NCI-H446 (cell line): ENCODE data around the gene GP1BA.

Source experiments
- DNase-seq, 2 experiments: peaks; one replicate each; lab custom pipeline; 2025; lab: John Stamatoyannopoulos, UW

The GP1BA gene

DNA sequence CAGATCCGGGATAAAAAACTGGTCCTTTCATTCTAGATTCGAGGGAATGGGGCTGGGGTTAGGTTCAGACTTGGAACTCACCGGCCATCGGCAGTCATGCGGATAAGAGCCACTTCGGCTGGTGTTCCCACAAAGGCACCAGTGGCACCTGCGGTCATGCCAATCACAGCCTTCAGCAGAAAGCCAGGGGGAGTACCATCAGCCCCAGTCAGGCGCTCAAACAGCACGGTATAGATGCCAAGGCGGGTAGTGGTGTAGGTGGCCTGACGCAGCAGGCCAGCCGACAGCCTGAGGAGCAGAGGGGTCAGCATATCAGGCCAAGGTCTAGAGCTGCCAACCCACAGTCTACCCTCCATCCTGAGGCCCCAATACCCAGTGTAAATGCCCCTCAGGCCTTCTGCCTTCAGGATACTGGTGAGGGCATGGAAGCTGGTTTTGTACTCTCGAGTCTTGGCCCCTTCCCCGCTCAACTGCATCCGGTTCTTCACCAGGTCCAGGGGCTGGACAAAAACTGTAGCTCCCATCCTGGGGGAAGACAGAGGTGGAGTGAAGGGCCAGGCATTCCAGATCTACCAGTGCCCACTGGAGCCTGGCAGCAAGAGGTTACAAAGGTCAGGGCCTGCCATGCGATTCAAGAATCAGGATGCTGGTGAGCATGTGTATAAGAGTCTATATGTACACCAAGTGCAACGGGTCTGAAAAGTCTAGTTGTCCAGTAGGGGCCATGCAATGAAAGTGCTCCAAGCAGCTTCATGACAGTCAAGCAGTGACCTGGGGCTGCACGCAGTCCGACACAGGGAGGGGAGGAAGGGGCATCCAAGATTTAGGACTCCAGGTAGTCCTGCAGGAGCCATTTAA, 6.8 kb downstream of the GP1BA start:
- no peak for DNase-seq

DNA sequence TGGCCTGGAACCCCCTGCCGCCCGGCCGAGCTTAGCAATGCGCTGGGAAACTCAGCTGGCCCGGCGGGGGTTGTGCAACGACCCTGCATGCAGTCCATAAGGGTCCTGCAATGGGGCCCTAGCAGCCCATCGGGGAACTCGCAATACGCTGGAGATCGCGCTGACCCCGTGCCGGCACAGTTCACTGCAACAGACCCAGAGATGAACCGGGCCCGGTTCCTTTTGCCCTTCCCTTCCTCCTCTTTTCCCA, 7.4 kb downstream of the GP1BA start:
- DNase-seq = no peak

DNA sequence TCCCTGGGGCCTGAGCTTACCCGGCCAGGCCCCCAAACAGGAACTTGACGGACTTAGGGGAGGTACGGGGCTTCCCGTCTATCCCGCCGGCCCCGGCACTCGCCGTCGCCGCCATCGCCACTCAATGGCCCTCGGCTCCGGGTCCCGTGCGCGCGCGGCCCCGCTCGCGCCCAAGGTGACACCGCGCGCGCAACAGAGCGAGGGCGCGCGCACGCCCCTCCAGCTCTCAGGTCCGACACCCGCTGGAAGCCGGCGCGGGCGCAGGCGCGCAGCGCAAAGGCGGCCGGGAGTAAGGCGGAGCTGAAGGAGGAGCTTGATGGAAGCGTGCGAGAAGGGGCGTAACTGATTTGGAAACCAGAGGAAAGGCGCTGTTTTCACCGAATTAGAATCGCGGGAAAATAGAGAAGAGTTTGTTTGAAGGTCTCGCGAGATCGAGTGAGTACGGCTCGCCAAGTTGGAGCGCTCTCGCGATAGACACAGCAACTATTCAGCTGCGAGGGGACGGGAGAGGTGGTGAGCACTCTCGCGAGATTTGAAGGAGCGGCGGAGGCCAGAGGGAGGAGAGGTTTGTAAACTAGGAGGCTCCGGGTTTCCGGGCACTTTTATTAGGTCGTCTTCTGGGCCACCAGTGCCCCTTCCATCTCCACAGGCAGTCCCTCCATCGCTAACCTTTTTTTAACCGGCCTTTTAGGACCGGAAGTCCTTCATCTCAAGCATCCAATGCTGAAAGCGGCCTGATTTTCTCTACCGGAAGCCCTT, 7.9 kb downstream of the GP1BA start, which contains the start of the genes RNF167 and SLC25A11:
TSS of gene RNF167 (plus strand) at position 473 of the 759 bp plus-strand sequence. CDS start 642 bp downstream, outside the sequence.
TSS of gene SLC25A11 (minus strand) at position 251 of the 759 bp plus-strand sequence. CDS start at position 115, 136 bp downstream.
- peak; percentile 99 for DNase-seq

DNA sequence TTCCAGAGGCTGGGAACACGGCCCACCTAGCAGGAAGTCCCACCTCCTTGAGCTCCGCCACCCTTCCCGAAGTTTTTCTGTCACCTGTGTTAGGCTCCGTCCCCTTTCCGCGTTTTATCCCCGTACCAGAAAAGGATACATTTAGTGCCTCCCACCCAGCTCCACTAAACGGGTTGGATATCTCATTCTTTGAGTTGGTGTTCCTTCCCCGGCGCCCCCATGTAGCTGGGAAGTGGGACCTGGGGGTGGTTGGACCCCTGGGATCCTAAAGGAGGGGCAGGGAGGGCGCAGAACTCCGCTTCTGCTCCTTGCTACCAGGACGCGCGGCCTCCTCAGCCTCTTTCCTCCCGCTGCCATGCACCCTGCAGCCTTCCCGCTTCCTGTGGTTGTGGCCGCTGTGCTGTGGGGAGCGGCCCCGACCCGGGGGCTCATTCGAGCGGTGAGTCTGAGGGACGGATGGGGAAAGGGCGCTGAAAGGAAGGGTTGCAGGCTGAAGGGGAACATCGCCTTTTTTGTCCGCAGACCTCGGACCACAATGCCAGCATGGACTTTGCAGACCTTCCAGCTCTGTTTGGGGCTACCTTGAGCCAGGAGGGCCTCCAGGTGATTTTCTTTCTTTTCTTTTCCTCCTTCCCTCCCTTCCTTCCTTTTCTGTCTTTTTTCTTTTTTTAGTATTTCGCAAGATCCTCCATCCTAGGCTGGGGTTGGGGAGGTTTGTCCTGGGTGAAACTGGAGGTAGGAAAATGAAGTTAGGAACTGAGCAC, 8.7 kb downstream of the GP1BA start:
- DNase-seq = no peak

DNA sequence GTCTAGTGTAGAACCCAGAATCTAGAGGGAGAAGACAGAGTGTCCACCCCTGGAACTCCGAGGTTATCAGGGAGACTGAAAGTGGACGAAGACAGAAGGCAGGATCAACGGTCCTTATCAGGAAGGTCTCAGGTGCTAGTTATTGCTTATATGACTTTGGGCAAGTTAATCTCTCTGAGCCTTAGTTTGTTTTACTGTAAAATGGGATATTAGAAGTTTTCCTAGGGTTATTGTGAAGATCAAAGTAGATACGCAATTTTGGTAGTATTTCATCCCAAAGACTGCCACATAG, 9.2 kb downstream of the GP1BA start:
- DNase-seq = no peak

DNA sequence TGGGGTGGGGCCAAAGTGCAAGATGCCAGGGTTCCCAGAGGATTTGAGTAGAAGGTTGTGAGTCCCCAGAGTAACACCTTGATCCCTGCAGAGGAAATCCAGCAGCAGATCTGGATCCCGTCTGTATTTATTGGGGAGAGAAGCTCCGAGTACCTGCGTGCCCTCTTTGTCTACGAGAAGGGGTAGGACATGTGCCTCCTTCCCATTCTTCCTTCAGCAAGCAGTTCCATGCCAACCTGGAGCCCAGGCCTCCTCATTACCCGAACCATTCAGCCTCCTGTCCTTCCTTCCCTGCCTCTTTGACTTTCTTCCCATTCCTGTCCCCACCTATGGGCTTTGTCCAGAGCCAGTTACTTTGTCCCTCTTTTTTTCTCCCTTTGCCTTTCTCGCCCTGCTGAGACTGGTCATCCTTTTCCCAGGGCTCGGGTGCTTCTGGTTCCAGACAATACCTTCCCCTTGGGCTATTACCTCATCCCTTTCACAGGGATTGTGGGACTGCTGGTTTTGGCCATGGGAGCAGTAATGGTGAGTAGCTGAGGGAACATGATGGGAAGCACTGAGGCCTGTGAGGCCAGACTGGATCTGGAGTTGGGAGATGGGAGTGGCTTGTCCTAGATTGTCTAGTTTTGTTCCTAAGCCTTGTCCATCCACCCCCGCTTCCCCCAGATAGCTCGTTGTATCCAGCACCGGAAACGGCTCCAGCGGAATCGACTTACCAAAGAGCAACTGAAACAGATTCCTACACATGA, 10.9 kb downstream of the GP1BA start:
- no peak for DNase-seq

DNA sequence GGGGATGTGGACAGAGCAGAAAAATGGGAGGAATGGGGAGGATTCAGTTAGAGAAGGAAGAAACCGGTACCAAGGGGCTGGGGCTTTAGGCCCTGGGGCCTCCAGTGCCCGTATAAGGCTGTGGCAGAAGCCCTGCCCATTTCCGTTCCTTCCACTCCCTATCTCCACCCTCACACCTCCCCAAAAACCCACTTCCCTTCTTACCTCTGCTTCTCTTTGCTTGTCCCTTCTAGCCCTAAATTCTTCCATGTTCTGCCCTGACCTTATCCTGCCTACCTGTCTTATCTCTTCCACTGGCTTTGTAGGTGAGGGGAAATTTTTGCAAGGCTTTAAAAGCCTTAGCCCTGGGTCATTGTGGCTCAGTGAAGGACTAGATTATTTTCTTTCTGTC, 12.1 kb downstream of the GP1BA start:
- DNase-seq = no peak

DNA sequence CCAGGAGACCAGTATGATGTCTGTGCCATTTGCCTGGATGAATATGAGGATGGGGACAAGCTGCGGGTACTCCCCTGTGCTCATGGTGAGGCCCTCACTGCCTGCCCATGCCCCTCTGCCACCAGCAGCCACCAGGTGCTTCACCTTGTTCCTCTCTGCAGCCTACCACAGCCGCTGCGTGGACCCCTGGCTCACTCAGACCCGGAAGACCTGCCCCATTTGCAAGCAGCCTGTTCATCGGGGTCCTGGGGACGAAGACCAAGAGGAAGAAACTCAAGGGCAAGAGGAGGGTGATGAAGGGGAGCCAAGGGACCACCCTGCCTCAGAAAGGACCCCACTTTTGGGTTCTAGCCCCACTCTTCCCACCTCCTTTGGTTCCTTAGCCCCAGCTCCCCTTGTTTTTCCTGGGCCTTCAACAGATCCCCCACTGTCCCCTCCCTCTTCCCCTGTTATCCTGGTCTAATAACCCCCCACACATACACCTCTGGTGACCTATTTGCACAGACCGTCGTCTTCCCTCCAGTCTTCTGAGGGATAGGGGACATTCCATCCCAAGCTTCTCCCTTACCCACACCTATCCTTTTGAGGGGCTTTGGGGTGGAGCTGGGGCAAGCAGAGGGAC, 12.6 kb downstream of the GP1BA start:
- DNase-seq = no peak

DNA sequence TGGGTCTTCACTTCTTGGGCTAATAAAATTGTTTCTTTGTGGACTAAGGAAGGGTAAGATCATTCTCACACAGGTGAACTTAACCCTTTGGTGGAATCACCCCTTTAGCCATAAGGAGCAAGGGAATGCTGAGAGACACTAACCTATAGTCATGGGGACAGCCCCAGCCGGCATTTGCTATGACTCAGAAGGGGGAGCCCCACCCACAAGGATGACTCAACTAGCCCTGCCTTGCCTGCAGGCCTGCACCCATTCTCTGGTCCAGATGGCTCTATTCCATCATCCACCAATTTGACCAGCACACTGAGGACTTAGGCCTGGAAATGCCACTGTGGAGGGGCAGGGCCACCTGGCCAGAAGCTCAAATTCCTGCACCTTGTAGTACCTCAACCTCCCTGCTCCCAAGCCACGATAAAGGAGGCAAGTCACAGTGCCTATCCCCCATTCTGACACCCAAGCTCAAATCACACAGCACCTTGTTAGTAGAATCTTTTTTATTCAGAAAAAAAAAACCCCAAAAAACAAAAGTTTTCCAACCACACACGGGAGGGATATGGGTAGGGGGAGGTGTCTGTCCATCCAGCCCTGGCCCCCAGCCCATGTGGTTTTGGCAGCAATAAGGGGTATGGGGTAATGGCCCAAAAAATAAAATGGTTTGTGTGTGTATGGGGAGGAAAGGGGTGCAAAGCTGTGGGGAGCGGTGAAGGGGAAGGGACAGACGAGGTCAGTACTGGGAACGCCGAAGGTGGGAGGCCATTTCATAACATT, 13.3 kb downstream of the GP1BA start:
- peak in 1 of 2 experiments; percentile 44 for DNase-seq

DNA sequence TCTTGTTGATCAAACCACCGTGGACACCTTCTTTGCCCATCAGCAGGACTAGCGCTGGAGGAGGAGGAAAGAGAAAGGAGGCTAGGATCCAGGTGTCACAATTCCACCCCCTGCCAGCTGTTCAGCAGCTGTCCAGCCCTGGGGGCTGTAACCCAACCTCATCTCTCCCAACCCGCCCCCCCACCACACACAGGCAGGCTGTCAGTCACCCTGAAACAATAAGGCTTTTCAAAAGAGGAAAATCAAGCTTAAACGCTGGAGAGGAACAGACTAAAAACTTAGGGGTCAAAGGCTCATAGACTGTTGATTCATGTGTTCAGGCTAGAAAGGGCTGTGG, 13.8 kb downstream of the GP1BA start:
- DNase-seq = no peak

DNA sequence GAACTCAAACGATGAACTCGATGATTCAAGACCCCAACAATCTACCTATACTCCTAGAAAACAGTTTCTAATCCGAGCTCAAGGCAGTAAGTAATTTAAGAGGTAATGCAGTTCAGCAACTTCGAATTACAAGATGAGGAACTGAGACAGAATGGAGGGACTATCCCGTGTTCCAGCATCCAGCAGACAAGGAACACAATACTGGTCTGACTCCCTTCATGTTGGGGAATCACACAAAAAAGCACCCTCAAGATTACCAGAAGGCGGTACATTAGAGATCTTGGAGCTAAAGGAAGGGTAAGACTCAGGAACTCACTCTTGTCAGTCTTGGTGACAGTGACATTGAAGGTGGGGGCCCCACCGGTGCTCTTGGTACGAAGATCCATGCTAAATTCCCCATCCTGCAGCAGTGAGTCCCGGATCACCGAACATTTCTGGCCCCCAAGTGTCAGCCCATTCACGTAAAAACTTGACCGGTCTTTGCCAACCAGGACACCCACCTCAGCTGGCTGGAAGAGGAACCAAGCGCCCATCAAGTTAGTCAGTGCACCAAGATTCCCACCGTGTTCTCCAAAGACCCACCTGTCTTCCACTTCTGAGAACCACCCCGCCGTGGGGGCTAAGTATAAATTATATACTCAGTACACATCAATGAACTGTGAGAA, 14.4 kb downstream of the GP1BA start:
- DNase-seq = no peak

DNA sequence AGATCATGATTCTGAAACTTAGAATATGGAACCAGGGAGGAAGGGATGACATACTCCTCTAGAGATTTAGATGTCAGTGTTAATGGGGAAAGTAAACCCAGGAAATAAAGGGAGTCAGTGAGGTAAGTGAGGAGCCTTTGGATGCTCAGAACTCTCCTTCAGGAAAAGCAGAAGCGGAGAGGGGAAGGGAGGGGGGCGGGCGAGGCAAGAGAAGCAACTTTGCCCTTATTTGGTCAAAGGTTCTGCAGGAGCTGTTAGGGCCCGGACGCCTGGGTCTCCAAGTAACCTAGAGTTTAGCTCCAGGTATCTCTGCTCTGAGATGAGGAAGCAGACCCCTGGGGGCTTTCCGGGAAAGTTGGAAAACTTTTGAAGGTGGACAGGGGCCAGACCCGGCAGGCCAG, 14.9 kb downstream of the GP1BA start:
- DNase-seq = no peak

DNA sequence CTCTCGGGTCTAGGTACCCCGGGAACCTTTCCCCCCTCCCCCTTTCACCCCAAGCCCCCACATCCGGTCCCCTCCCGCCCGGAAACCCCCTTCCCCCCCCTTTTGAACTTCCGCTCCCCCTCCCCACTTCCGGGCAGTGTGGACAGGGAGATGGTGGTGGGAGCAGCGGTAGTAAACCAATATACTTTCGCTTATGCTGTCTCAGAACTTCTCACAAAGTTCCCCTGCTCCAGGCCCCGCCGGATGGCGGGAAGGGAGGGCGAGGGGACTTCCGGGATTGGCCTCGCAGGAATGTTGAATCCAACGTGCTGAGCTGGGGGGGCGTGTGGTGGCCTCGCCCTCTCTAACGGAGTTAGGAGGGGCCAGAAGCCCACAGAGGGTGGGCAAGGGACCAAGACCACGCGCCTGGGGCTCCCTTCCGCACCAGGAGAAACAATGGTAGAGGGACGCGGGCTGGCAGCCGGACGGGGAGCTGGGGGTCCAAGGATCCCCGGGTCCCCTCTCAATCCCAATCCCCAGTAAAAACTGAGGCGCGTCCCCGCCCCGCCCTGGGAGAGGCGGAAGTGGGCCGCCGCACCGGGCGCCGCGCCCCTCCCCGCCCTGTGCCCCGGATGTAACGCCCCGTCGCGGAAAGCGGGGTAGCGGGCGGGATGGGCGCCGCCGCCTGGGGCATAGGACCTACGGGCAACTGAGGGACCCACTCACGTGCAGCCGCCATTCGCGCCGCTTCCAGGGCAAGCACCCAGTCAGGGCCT, 15.5 kb downstream of the GP1BA start:
- DNase-seq = peak in 1 of 2 experiments; percentile 49

DNA sequence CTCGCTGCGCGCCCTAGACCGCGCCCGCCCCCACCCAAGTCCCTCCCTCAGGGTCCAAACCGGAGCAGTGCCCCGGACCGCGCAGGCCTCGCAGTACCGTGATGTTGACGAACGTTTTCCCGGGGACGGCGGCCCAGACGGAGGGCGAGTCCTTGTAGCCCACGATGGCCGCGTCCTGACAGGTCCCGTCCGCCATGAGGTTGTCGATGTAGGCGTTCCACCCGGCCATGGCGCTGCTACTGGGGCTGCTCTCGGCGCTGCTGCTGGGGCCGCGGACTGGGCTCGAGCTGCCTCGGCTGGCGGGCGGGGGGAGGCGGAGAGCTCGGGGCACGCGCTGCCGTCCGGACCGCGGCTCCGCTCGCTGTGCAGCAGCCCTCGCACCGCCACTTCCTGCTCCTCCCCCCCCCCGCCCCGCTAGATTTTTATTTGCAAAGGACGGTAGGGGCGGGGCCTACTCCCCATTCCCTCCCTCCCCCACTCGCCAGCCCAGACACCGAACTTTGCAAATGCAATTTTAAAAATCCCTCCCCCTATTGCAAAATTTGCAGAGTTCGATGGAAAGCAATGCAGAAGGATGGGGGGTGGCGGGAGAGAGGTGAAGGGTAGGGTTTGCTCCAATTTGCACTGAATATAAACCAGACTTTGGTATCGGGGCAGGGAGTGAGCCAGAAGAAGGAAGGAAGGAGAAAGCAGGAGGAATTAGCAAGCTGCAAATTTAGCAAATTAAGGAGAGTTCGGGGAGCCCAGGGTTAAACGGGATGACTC, 16.3 kb downstream of the GP1BA start, which contains the start of gene PFN1:
TSS of gene PFN1 (minus strand) at position 365 of the 765 bp plus-strand sequence. CDS start at position 229, 136 bp downstream.
- DNase-seq = peak; percentile 82 to 83

DNA sequence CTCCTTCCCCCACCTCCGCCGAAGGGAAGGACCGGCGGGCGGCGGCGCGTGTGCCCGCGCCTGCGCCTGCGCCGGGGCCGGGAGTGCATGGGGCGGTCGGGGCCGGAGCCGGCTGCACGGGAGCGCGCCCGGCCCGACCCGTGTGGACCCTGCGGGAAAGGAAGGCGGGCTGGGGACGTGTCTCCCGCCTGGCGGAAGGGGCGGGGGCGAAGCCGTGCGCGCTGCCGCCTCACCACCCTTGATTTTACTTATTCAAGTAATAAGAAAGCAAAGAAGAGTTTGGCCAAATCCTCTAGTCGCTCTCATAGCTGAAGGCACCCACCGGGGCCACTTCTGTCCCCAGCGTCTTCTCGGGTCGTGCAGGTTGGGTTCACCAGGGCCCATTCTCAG, 16.8 kb downstream of the GP1BA start:
- peak; percentile 83 to 89 for DNase-seq

DNA sequence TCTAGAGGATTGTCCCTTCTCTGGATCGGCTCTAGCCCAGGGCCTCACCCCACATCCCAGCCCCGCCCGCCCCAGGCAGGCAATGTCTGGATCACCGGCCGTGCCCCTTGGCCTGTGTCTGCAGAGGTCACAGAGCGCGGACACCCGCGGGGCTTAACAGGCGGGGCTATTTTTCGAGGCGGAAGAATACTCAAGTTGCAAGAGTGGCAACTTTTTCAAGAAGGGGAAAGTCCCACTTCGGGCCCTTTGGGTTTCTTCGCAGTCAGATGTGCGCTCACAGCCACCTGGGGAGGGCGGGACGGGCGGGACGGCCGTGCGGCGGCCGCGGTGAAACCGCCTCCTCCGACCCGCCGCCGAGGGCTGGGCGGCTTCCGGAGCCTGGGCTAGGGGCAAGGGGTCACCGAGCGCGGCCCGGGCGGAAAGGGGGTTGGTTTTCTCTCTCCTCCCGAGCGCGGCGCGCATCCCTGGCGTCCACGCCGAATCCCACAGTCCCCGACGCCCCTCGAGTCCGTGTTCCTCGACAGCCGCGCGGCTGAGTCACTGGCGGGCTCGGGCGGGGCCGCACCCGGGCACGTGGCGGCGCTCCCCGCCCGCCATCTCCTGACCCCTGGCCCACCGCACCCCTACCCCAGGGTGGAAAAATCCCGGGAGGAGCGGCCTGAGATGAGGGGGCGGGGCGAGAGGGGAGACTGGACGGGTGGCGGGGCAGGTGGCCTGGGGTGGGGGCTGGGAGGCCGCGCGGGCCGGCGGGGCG, 17.4 kb downstream of the GP1BA start:
- DNase-seq = peak in 1 of 2 experiments; percentile 50

DNA sequence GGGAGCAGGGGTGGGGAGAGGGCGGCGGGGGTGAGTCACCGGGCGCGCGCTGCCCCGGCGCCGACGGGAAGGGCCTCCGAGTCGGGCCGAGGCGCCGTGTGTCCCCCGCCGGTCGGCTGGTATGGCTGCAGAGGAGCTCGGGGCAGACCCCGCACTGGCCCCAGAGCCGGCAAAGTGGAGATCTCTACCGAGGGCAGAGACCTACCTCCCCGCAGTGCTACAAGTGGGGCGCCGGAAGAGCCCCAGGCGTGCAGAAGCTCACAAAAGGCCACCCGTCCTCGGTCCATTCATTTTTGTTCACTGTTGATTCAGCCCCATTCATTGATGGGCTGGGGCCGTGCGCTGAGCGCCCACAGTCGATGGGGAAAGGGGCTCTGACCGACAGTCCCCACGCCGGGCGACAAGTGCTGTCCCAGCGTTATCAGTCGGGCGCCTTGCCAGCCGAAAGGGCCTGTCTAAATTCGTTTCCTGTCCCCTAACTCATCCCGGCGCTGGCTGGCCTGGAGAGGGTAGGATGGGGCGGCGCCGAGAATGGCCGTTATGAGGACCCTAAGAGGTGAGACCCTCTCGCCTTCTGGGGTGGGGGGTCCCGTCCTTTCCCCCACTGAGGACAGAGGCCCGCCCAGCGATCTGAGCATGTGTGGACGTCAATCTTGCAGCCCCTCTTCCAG, 18.1 kb downstream of the GP1BA start:
- DNase-seq = no peak
